Astrocyte of the spinal cord (primary cell): ENCODE measurements around the gene RFTN2.
"Not testable (repeated sequence)": the region's sequence is repeated elsewhere in the genome, so short reads cannot be mapped to it uniquely, and the experiment has no call there.

ENCODE experiments used
- DNase-seq: peaks from one replicate; pipeline ENCODE4 v3.0.0; 2011; ENCODE audit warnings: low read depth, low spot score
- H3K4me3 ChIP-seq: 2 replicates; pipeline ENCODE4 v1.5.1; 2011; ENCODE audit warnings: low read depth, mild to moderate bottlenecking, low read length, moderate library complexity
- in situ Hi-C: cut with HindIII; loops from 2 replicates; pipeline ENCODE4 v1.10.0; 2017; ENCODE audit warnings: low sequenced_read_pairs
- TF ChIP-seq, protein P1 (sequence below): IDR thresholded peaks from 2 replicates; pipeline ENCODE4 v1.5.1; 2012; ENCODE audit warnings: low read depth, mild to moderate bottlenecking, low read length, inconsistent platforms

The RFTN2 gene

DNA sequence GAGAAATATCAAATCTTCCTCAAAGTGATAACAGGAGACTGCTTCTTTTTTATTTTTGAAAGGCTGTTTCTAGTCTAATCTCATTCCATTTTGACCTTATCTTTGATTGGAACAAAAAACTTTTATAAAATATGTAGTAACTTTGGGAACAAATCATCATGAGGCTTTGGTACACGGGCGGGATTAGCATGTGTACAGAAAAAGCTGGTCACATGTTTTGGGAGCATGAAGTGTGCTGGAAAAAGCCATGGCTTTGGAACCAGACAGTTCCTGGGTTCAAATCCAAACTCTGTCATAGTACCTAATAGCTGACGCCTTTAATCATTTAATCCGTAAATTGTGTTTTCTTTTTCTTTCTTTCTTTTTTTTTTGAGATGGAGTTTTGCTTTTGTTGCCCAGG, 78.2 kb downstream of the RFTN2 start:
- no peak overlapping the region for H3K4me3 ChIP-seq
- in situ Hi-C loops = no loop called here
- TF ChIP-seq, protein P1, sequence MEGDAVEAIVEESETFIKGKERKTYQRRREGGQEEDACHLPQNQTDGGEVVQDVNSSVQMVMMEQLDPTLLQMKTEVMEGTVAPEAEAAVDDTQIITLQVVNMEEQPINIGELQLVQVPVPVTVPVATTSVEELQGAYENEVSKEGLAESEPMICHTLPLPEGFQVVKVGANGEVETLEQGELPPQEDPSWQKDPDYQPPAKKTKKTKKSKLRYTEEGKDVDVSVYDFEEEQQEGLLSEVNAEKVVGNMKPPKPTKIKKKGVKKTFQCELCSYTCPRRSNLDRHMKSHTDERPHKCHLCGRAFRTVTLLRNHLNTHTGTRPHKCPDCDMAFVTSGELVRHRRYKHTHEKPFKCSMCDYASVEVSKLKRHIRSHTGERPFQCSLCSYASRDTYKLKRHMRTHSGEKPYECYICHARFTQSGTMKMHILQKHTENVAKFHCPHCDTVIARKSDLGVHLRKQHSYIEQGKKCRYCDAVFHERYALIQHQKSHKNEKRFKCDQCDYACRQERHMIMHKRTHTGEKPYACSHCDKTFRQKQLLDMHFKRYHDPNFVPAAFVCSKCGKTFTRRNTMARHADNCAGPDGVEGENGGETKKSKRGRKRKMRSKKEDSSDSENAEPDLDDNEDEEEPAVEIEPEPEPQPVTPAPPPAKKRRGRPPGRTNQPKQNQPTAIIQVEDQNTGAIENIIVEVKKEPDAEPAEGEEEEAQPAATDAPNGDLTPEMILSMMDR = no peak
- DNase-seq = no peak

DNA sequence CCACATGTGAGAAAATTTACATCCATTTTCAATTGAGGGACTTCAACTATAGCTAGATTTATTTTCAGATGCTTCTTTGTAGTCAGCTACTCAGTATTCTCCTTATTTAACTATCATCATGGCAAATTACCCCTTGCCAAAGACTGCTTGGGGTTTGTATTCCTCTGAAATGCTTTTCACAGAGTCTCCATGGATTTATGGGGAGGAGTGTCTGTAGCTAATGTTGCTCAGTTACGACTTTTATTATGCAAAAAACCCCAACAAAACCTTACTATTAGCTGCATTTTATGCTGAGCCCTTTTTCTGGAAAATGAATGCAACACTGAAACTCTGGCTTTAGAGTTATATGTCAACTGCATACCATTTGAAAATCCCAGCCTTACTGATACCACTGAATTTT, 78.6 kb downstream of the RFTN2 start:
- TF ChIP-seq, protein P1 = no peak
- no peak overlapping the region for H3K4me3 ChIP-seq
- in situ Hi-C loops = no loop called here
- DNase-seq = no peak

DNA sequence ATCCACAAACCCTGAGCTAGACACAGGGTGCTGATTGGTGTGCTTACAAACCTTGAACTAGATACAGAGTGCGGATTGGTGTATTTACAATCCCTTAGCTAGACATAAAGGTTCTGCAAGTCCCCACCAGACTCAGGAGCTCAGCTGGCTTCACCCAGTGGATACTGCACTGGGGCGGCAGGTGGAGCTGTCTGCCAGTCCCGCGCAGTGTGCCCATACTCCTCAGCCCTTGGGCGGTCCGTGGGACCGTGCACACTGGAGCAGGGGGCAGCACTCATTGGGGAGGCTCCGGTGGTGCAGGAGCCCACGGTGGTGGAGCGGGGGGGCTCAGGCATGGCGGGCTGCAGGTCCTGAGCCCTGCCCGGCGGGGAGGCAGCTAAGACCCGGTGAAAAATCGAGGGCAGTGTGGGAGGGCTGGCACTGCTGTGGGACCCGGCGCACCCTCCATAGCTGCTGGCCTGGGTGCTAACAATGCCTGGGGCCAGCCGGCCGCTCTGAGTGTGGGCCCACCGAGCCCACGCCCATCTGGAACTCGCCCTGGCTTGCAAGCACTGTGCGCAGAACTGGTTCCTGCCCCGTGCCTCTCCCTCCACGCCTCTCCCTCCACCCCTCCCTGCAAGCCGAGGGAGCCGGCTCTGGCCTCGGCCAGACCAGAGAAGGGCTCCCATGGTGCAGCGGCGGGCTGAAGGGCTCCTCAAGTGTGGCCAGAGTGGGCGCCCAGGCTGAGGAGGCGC, 83.9 kb downstream of the RFTN2 start:
- H3K4me3 ChIP-seq = no peak overlapping the region
- in situ Hi-C loops = no loop called here
- TF ChIP-seq, protein P1 = no peak
- no peak for DNase-seq

DNA sequence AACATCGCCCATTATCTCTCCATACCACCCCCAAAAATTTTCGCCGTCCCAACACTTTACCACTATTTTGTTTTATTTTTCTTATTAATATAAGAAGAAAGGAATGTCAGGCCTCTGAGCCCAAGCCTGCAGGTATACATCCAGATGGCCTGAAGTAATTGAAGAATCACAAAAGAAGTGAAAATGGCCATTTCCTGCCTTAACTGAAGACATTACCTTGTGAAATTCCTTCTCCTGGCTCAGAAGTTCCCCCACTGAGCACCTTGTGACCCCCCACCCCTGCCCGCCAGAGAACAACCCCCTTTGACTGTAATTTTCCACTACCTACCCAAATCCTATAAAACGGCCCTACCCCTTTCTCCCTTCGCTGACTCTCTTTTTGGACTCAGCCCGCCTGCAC, 88.1 kb downstream of the RFTN2 start:
- in situ Hi-C loops, DNase-seq, H3K4me3 ChIP-seq: not testable (repeated sequence)

DNA sequence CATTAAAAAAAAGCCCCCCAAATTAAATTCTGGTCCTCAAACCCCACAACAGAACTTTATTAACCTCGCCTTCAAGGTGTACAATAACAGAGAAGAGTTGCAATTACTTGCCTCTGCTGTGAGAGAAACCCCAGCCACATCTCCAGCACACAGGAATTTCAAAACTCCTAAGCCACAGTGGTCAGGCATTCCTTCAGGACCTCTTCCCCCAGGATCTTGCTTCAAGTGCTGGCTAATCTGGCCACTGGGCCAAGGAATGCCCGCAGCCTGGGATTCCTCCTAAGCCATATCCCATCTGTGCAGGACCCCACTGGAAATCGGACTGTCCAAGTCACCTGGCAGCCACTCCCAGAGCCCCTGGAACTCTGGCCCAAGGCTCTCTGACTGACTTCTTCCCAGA, 95.2 kb downstream of the RFTN2 start:
- in situ Hi-C loops, H3K4me3 ChIP-seq, DNase-seq: not testable (repeated sequence)

DNA sequence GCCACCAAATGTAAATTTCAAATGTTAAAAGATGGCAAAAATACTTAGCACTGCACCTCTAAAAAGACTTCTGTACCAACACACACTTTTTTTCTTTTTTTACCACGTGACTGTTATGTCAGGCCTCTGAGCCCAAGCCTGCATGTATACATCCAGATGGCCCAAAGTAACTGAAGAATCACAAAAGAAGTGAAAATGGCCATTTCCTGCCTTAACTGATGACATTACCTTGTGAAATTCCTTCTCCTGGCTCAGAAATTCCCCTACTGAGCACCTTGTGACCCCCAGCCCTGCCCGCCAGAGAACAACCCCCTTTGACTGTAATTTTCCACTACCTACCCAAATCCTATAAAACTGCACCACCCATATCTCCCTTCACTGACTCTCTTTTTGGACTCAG, 97.1 kb downstream of the RFTN2 start:
- in situ Hi-C loops, H3K4me3 ChIP-seq, DNase-seq: not testable (repeated sequence)

DNA sequence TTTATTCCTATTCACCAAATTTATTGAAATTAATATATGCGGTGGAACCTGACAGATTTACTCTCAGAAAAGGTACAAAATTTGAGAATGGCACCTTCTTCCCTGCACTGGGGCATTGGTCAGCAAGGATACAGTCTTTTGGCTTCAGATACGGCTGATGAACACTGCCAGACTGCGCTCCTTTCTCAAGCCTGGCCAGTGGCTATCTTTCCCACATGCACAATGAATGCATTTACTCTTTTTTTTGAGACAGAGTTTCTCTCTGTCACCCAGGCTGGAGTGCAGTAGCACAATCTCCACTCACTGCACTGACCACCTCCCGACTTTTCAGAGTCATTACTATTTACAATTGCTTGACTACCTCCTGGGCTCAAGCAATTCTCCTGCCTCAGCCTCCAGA, 97.9 kb downstream of the RFTN2 start:
- no peak for DNase-seq
- no peak overlapping the region for H3K4me3 ChIP-seq
- in situ Hi-C loops = no loop called here
- TF ChIP-seq, protein P1 = no peak

DNA sequence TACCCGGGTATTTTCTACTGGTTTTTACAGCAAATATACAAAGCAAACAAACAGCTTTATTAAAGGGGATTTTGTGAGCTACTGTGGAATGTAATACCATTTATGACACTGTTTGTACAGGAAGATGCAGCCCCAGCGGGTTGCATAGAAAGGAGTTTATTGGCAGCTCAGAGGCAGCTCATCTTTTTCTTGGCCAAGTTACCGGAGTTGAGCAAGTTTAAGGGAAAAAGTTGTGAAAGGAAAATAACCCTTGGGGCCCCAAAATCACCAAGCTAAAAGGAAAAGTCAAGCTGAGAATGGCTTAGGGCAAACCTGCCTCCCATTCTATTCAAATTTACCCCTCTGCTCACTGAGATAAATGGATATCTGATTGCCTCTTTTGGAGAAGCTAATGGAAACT, 98.8 kb downstream of the RFTN2 start:
- in situ Hi-C loops = no loop called here
- no peak overlapping the region for H3K4me3 ChIP-seq
- peak; percentile 58 for DNase-seq
- TF ChIP-seq, protein P1 = no peak
